Measurements from ENCODE around the gene BCAP31. TPM values are rescaled to one million over a fixed set of nuclear protein-coding genes. Genes with fewer than 3 reads are reported as not detected.

Gene BCAP31
- total RNA-seq, 4 donors from 2014 or later, result 170 to 228 (median 185) TPM

- Histone ChIP-seq H3K4me1 (peaks cover 21 to 43% of the 10 kb centered on the region in 2 donors), H3K9me3 (no peaks in the 10 kb centered on the region), H3K4me3 (replicated peaks in 1 of 3) (peak overlapping the region in 1 of 3 donors; percentile 52), H3K36me3 (peaks cover 0 to 3% of the 10 kb centered on the region in 2 donors), H3K27me3 (no peaks in the 10 kb centered on the region), H3K27ac (peak overlapping the region; percentile 73 to 84 (median 77))
- 93% methylated on average over 8 of the region's 55 CpGs; no CpG with 5 or more reads in 1 of the 2 donors for WGBS, 2 donors
- intact Hi-C loops (cut with DNase I), result no loop called here
- TF ChIP-seq POLR2A (IDR thresholded peaks at IDR 0.05), result peak in 1 of 2 donors; percentile 4
- no peak for TF ChIP-seq CTCF (IDR thresholded peaks at IDR 0.05)
- DNase-seq, result no peak
Observed at GRCh38 chrX:153725039-153725831, 1.0 kb upstream of the BCAP31 start.

GRCh38 chrX:153723351-153724251 lies 586 bp downstream of the BCAP31 start:
- 0 to 7% methylated on average over 1 to 9 of the region's 78 CpGs for WGBS, 2 donors
- H3K4me3 ChIP-seq (replicated peaks in 1 of 3), result peak overlapping the region; percentile 35 to 53 (median 52)
- peaks cover 0 to 8% of the 10 kb centered on the region in 2 donors for H3K36me3 ChIP-seq
- peaks cover 30 to 59% of the 10 kb centered on the region in 2 donors for H3K4me1 ChIP-seq
- no peaks in the 10 kb centered on the region for H3K27me3 ChIP-seq
- peak overlapping the region; percentile 75 to 84 (median 83) for H3K27ac ChIP-seq
- TF ChIP-seq POLR2A (IDR thresholded peaks at IDR 0.05), result no peak
- peak in 1 of 6 experiments; percentile 24 for TF ChIP-seq CTCF (IDR thresholded peaks at IDR 0.05)
- H3K9me3 ChIP-seq, result no peaks in the 10 kb centered on the region
- intact Hi-C loops (cut with DNase I), result no loop called here
- peak; percentile 36 to 42 for DNase-seq

- peaks cover 30 to 54% of the 10 kb centered on the region in 2 donors for H3K4me1 ChIP-seq
- 38 to 71% methylated on average over 8 to 10 of the region's 12 CpGs for WGBS, 2 donors
Observed at GRCh38 chrX:153722704-153723350, 1.4 kb downstream of the BCAP31 start.

GRCh38 chrX:153719701-153720100 lies 4.5 kb downstream of the BCAP31 start:
- Histone ChIP-seq H3K4me3 (replicated peaks in 1 of 3) (no peak overlapping the region), H3K27ac (peak overlapping the region in 2 of 3 donors; percentile 26 to 28), H3K27me3 (no peaks in the 10 kb centered on the region), H3K9me3 (no peaks in the 10 kb centered on the region), H3K4me1 (peaks cover 9 to 23% of the 10 kb centered on the region in 2 donors), H3K36me3 (peaks cover 1 to 15% of the 10 kb centered on the region in 2 donors)
- 40% methylated on average over 2 of the region's 2 CpGs; no CpG with 5 or more reads in 1 of the 2 donors for WGBS, 2 donors
- TF ChIP-seq CTCF (IDR thresholded peaks at IDR 0.05) (no peak), POLR2A (IDR thresholded peaks at IDR 0.05) (no peak)
- no peak for DNase-seq
- intact Hi-C loops (cut with DNase I), result no loop called here

More at GRCh38 chrX:153722704-153723350, 1.4 kb downstream of the BCAP31 start:
- Histone ChIP-seq H3K27me3 (no peaks in the 10 kb centered on the region), H3K4me3 (replicated peaks in 1 of 3) (peak overlapping the region in 1 of 3 donors; percentile 52), H3K36me3 (peaks cover 0 to 8% of the 10 kb centered on the region in 2 donors), H3K27ac (peak overlapping the region in 1 of 3 donors; percentile 84), H3K9me3 (no peaks in the 10 kb centered on the region)
- no peak for DNase-seq
- TF ChIP-seq CTCF (IDR thresholded peaks at IDR 0.05) (no peak), POLR2A (IDR thresholded peaks at IDR 0.05) (no peak)
- intact Hi-C loops (cut with DNase I), result no loop called here

Measured in thyroid gland (tissue), 4 donors.